ENCODE results near the gene DCHS2. TPM values are rescaled to one million over a fixed set of nuclear protein-coding genes. Genes with fewer than 3 reads are reported as not detected.

Gene DCHS2
- total RNA-seq, 1 donor from 2014 or later, result 0.13 TPM

DNA sequence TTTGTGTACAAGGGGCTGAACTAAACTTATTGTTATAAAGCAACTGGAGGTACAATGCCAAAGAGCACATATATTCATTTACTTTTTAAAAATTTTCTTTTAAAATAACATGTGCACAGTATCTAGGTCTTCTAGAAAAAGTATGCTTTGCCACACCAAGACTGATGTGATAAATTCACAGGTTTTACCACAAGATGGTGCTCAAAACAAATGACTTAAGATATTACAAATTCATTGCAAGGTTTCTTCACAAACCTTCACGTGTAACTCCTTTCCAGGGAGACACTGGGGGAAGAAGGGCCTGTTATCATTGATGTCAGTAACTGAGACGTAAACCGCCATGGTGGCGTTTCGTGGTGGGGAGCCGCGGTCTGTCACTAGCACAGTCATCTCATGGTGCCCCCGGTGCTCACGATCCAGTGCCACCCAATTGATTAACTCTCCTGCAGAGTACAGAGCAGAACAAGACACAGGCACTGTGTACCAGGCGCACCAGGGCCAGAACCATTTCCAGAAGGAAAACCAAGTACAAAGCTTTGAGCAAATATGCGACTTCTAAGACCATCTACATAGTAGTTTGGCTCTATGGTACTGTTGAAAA, 162.2 kb downstream of the DCHS2 start:
- no peak overlapping the region for H3K4me3 Mint-ChIP-seq (ENCODE audit: unreplicated experiment)
- DNase-seq (ENCODE audit: extremely low spot score, unreplicated experiment), result no peak
- no peaks in the 10 kb centered on the region for H3K4me1 Mint-ChIP-seq (ENCODE audit: unreplicated experiment)
- H3K27ac Mint-ChIP-seq (ENCODE audit: unreplicated experiment), result no peak overlapping the region
- no peaks in the 10 kb centered on the region for H3K9me3 Mint-ChIP-seq (ENCODE audit: unreplicated experiment)
- H3K36me3 Mint-ChIP-seq (ENCODE audit: unreplicated experiment), result no peaks in the 10 kb centered on the region
- TF ChIP-seq CTCF (IDR thresholded peaks at IDR 0.05), result peak; percentile 50
- peaks cover 5% of the 10 kb centered on the region for H3K27me3 Mint-ChIP-seq (ENCODE audit: unreplicated experiment)

DNA sequence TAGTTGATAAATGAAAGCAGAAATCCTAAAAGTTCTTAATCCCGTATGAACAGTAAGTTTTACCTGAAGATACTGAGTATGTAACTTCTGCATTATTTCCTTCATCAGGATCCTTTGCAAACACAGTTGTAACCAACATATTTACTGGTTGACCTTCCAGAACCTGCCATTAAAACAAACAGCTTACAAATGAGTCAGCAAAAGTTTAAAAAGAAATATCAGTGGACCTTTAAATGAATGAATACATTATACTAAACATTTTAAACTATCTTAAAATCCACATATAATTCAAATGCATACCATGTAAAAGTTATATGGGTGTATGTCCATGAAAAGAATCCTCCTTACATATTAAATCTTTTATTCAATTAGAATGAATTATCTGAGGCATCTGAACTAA, 163.6 kb downstream of the DCHS2 start:
- H3K27me3 Mint-ChIP-seq (ENCODE audit: unreplicated experiment), result peaks cover 11% of the 10 kb centered on the region
- H3K4me3 Mint-ChIP-seq (ENCODE audit: unreplicated experiment), result no peak overlapping the region
- no peak for DNase-seq (ENCODE audit: extremely low spot score, unreplicated experiment)
- no peak overlapping the region for H3K27ac Mint-ChIP-seq (ENCODE audit: unreplicated experiment)
- no peak for TF ChIP-seq CTCF (IDR thresholded peaks at IDR 0.05)
- H3K36me3 Mint-ChIP-seq (ENCODE audit: unreplicated experiment), result no peaks in the 10 kb centered on the region
- H3K9me3 Mint-ChIP-seq (ENCODE audit: unreplicated experiment), result no peaks in the 10 kb centered on the region
- no peaks in the 10 kb centered on the region for H3K4me1 Mint-ChIP-seq (ENCODE audit: unreplicated experiment)

- Mint-ChIP-seq H3K4me3 (ENCODE audit: unreplicated experiment) (no peak overlapping the region), H3K27me3 (ENCODE audit: unreplicated experiment) (peaks cover 12% of the 10 kb centered on the region), H3K4me1 (ENCODE audit: unreplicated experiment) (no peaks in the 10 kb centered on the region), H3K9me3 (ENCODE audit: unreplicated experiment) (peaks cover 7% of the 10 kb centered on the region), H3K36me3 (ENCODE audit: unreplicated experiment) (no peaks in the 10 kb centered on the region), H3K27ac (ENCODE audit: unreplicated experiment) (no peak overlapping the region)
- no peak for DNase-seq (ENCODE audit: extremely low spot score, unreplicated experiment)
- TF ChIP-seq CTCF (IDR thresholded peaks at IDR 0.05), result no peak
Observed at GRCh38 chr4:154320521-154320920, 171.1 kb downstream of the DCHS2 start.

DNA sequence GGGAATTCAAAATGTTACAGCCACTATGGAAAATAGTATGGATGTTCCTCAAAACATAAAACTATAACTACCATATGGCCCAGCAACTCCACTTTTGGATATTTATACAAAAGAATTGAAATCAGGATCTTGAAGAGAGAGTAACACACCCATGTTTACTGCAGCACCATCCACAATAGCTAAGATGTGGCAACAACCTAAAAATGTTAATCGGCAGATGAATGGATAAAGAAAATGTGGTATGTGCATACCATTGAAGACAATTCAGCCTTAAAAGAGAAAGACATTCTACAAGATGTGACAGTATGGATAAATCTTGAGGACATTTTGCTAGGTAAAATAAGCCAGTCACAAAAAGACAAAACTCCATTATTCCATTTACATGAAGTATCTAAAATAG, 171.9 kb downstream of the DCHS2 start:
- Mint-ChIP-seq H3K36me3 (ENCODE audit: unreplicated experiment) (no peaks in the 10 kb centered on the region), H3K4me3 (ENCODE audit: unreplicated experiment) (no peak overlapping the region), H3K27ac (ENCODE audit: unreplicated experiment) (no peak overlapping the region), H3K9me3 (ENCODE audit: unreplicated experiment) (peaks cover 7% of the 10 kb centered on the region), H3K27me3 (ENCODE audit: unreplicated experiment) (peaks cover 12% of the 10 kb centered on the region), H3K4me1 (ENCODE audit: unreplicated experiment) (no peaks in the 10 kb centered on the region)
- DNase-seq (ENCODE audit: extremely low spot score, unreplicated experiment), result no peak
- no peak for TF ChIP-seq CTCF (IDR thresholded peaks at IDR 0.05)

- no peak for DNase-seq (ENCODE audit: extremely low spot score, unreplicated experiment)
- Mint-ChIP-seq H3K27me3 (ENCODE audit: unreplicated experiment) (peaks cover 4% of the 10 kb centered on the region), H3K4me1 (ENCODE audit: unreplicated experiment) (peaks cover 2% of the 10 kb centered on the region), H3K27ac (ENCODE audit: unreplicated experiment) (no peak overlapping the region), H3K9me3 (ENCODE audit: unreplicated experiment) (peaks cover 7% of the 10 kb centered on the region), H3K4me3 (ENCODE audit: unreplicated experiment) (no peak overlapping the region), H3K36me3 (ENCODE audit: unreplicated experiment) (no peaks in the 10 kb centered on the region)
- no peak for TF ChIP-seq CTCF (IDR thresholded peaks at IDR 0.05)
Observed at GRCh38 chr4:154317201-154317999, 174.2 kb downstream of the DCHS2 start.
